H1 (cell line): ENCODE results near the gene EIF4E1B. TPM values are rescaled to one million over a fixed set of nuclear protein-coding genes. Genes with fewer than 3 reads are reported as not detected.
A peak's percentile ranks its signal among the peaks of the same experiment; 100 is the strongest.

ENCODE experiments used
- CTCF ChIA-PET: fragments of 300-600 bp; sonication (Branson Sonifier 250); formaldehyde crosslinking; loops from one replicate; lab custom pipeline; 2021; ENCODE audit not compliant: partially characterized antibody; lab: Charles Lee
- POLR2A ChIA-PET: fragments of 300-600 bp; sonication (Branson Sonifier 250); formaldehyde crosslinking; loops from one replicate; lab custom pipeline; 2021; ENCODE audit warnings: inconsistent platforms; ENCODE audit not compliant: partially characterized antibody; lab: Charles Lee
- DNase-seq, 2 experiments: peaks; one replicate each; pipeline versions ENCODE4 v3.0.0 to v3.0.0-alpha.2; 2010 to 2022; ENCODE audit warnings: low spot score in 2 of 2, low read depth in 1 of 2, mixed read lengths in 1 of 2
- FAIRE-seq: peaks from 2 replicates; lab custom pipeline; 2011; peaks lifted over from hg19 to GRCh38; lab: Jason Lieb, UNC
- H2AFZ ChIP-seq: 2 replicates; pipeline ENCODE4 v1.8.1; 2012; ENCODE audit warnings: low read length, inconsistent platforms
- H2AK5ac ChIP-seq: 2 replicates; pipeline ENCODE4 v1.6.1; 2013; ENCODE audit warnings: low read depth, low read length
- H2BK120ac ChIP-seq: replicated peaks from 2 replicates; pipeline ENCODE3; 2013; ENCODE audit warnings: low read depth, low read length, inconsistent platforms
- H2BK12ac ChIP-seq: 2 replicates; pipeline ENCODE4 v1.6.1; 2013; ENCODE audit warnings: low read depth, low read length
- H2BK15ac ChIP-seq: 2 replicates; pipeline ENCODE4 v1.6.1; 2013; ENCODE audit warnings: low read length
- H2BK20ac ChIP-seq: 2 replicates; pipeline ENCODE4 v1.6.1; 2013; ENCODE audit warnings: low read length
- H2BK5ac ChIP-seq: 2 replicates; pipeline ENCODE4 v1.6.1; 2013; ENCODE audit warnings: low read depth, low read length
- H3K14ac ChIP-seq: 2 replicates; pipeline ENCODE4 v1.6.1; 2013; ENCODE audit warnings: inconsistent platforms; ENCODE audit not compliant: insufficient read length
- H3K18ac ChIP-seq: 2 replicates; pipeline ENCODE4 v1.6.1; 2013; ENCODE audit warnings: low read length; ENCODE audit errors: extremely low read depth
- H3K23ac ChIP-seq: 2 replicates; pipeline ENCODE4 v1.6.1; 2013; ENCODE audit warnings: inconsistent platforms; ENCODE audit not compliant: insufficient read length
- H3K23me2 ChIP-seq: 2 replicates; pipeline ENCODE4 v1.6.1; 2013; ENCODE audit warnings: low read depth, low read length
- H3K27ac ChIP-seq: 2 replicates; pipeline ENCODE4 v1.6.1; 2011; ENCODE audit warnings: low read depth, low read length, inconsistent platforms
- H3K27me3 ChIP-seq, 4 experiments: replicated peaks in 1 of 4; 1 replicate in 1 of 4; 2 replicates in 3 of 4; pipeline versions ENCODE4 v1.6.1 to v1.8.1; 2011 to 2013; ENCODE audit warnings: low read length in 3 of 4, mild to moderate bottlenecking in 3 of 4, inconsistent platforms in 2 of 4, mixed read lengths in 2 of 4, moderate library complexity in 1 of 4; ENCODE audit not compliant: control insufficient read depth in 3 of 4, insufficient read depth in 3 of 4; ENCODE audit errors: extremely low read depth in 1 of 4
- H3K36me3 ChIP-seq, 4 experiments: 2 replicates each; pipeline versions ENCODE4 v1.6.1 to v1.8.1; 2011 to 2013; ENCODE audit warnings: mild to moderate bottlenecking in 4 of 4, low read length in 3 of 4, moderate library complexity in 2 of 4, control low read depth in 1 of 4, inconsistent platforms in 1 of 4; ENCODE audit not compliant: insufficient read depth in 4 of 4, control insufficient read depth in 2 of 4
- H3K4ac ChIP-seq: replicated peaks from 2 replicates; pipeline ENCODE3; 2013; ENCODE audit warnings: low read length, low read depth, mixed read lengths, inconsistent platforms; ENCODE audit not compliant: insufficient read length
- H3K4me1 ChIP-seq, 4 experiments: replicated peaks in 1 of 4; 1 replicate in 1 of 4; 2 replicates in 3 of 4; pipeline versions ENCODE4 v1.6.1 to v1.8.1; 2011 to 2013; ENCODE audit warnings: low read length in 3 of 4, inconsistent platforms in 2 of 4, mixed read lengths in 1 of 4; ENCODE audit not compliant: insufficient read depth in 4 of 4, control insufficient read depth in 3 of 4
- H3K4me2 ChIP-seq, 2 experiments: 2 replicates each; pipeline versions ENCODE4 v1.6.1 to v1.8.1; 2011 to 2013; ENCODE audit warnings: low read depth in 2 of 2, low read length in 2 of 2, control low read depth in 1 of 2, inconsistent platforms in 1 of 2, mild to moderate bottlenecking in 1 of 2; ENCODE audit not compliant: insufficient read depth in 1 of 2
- H3K4me3 ChIP-seq, 4 experiments: fragments of 200-600, 300-600 bp in 1 of 4; sonication (generic), shearing (Covaris generic), sonication (Bioruptor Twin) in 1 of 4; 2 replicates each; pipeline versions ENCODE4 v1.5.1 to v1.8.1; 2011 to 2016; ENCODE audit warnings: low read length in 4 of 4, low read depth in 3 of 4, control low read depth in 2 of 4, inconsistent platforms in 2 of 4, mild to moderate bottlenecking in 2 of 4, mixed read lengths in 1 of 4, moderate library complexity in 1 of 4; ENCODE audit not compliant: insufficient read depth in 2 of 4; ENCODE audit errors: extremely low read depth in 1 of 4
- H3K56ac ChIP-seq: replicated peaks from 2 replicates; pipeline ENCODE3; 2013; ENCODE audit warnings: low read depth, mild to moderate bottlenecking, mixed read lengths, low read length, inconsistent platforms; ENCODE audit not compliant: insufficient read length
- H3K79me1 ChIP-seq: 2 replicates; pipeline ENCODE4 v1.6.1; 2013; ENCODE audit warnings: low read depth, low read length, control low read depth
- H3K79me2 ChIP-seq, 2 experiments: 2 replicates each; pipeline versions ENCODE4 v1.6.1 to v1.8.1; 2012 to 2013; ENCODE audit warnings: low read length in 2 of 2, mild to moderate bottlenecking in 2 of 2, inconsistent platforms in 1 of 2; ENCODE audit not compliant: insufficient read depth in 2 of 2, control insufficient read depth in 1 of 2
- H3K9ac ChIP-seq, 4 experiments: replicated peaks in 1 of 4; 1 replicate in 1 of 4; 2 replicates in 3 of 4; pipeline versions ENCODE4 v1.6.1 to v1.8.1; 2011 to 2013; ENCODE audit warnings: low read depth in 3 of 4, low read length in 3 of 4, control low read depth in 2 of 4, mild to moderate bottlenecking in 2 of 4, moderate library complexity in 2 of 4, inconsistent platforms in 1 of 4; ENCODE audit errors: extremely low read depth in 1 of 4
- H3K9me3 ChIP-seq, 2 experiments: 2 replicates each; pipeline versions ENCODE4 v1.6.1 to v1.8.1; 2012 to 2013; ENCODE audit warnings: mild to moderate bottlenecking in 2 of 2, moderate library complexity in 2 of 2, control low read depth in 1 of 2, inconsistent platforms in 1 of 2, low read depth in 1 of 2, low read length in 1 of 2, mixed read lengths in 1 of 2; ENCODE audit not compliant: insufficient read depth in 2 of 2
- H4K20me1 ChIP-seq, 2 experiments: replicated peaks in 1 of 2; 2 replicates each; pipeline versions ENCODE3 to v1.8.1; 2011 to 2013; ENCODE audit warnings: inconsistent platforms in 2 of 2, low read length in 2 of 2, mild to moderate bottlenecking in 1 of 2; ENCODE audit not compliant: insufficient read depth in 2 of 2, control insufficient read depth in 1 of 2
- H4K5ac ChIP-seq: 2 replicates; pipeline ENCODE4 v1.6.1; 2013; ENCODE audit warnings: low read length, low read depth, mixed read lengths, inconsistent platforms; ENCODE audit not compliant: insufficient read length
- H4K8ac ChIP-seq: 2 replicates; pipeline ENCODE4 v1.8.0; 2013; ENCODE audit warnings: mild to moderate bottlenecking, moderate library complexity, low read length, inconsistent platforms; ENCODE audit not compliant: insufficient read depth; ENCODE audit errors: extremely low read depth
- H4K91ac ChIP-seq: replicated peaks from 2 replicates; pipeline ENCODE3; 2013; ENCODE audit warnings: low read length, mixed read lengths, inconsistent platforms; ENCODE audit not compliant: insufficient read length
- CREB1 ChIP-seq: IDR thresholded peaks from 2 replicates; pipeline ENCODE4 v1.6.1; 2012; ENCODE audit warnings: inconsistent platforms
- WGBS, 2 experiments: shearing (Covaris generic) in 1 of 2; methylation state at CpG; one replicate each; pipeline versions ENCODE4 v1.1.6 to v1.1.7; 2013 to 2015; ENCODE audit warnings: low lambda C conversion rate in 2 of 2, mixed read lengths in 2 of 2, inconsistent platforms in 1 of 2, low coverage in 1 of 2, missing lambda C conversion rate in 1 of 2; ENCODE audit not compliant: insufficient replicate concordance in 2 of 2, insufficient coverage in 1 of 2, insufficient read length in 1 of 2; ENCODE audit errors: extremely low coverage in 1 of 2, missing lambda C conversion rate in 1 of 2; 5-methylcytosine and 5-hydroxymethylcytosine counted together
- polyA plus RNA-seq, 7 experiments: library from polyadenylated mRNA; depleted of rRNA in 3 of 7; stranded (reverse) in 5 of 7; unstranded in 2 of 7; fragments of >200 nt in 5 of 7; fragments of 200-250 nt in 2 of 7; gene quantifications; 1 replicate in 5 of 7; 2 replicates in 1 of 7; 4 replicates in 1 of 7; pipeline versions ENCODE4 v1.2.1 to v1.2.3, GENCODE V29; 2011 to 2013; ENCODE audit warnings: missing spikeins in 2 of 7, mixed read lengths in 2 of 7
- total RNA-seq: library from RNA; stranded (reverse); fragmentation: NEBNext Ultra II Directional; extraction: Animal tissue kit (Norgen Biotek cat#: 25700); gene quantifications from 2 replicates; pipeline ENCODE4 v1.2.1, GENCODE V29; 2021
- TF ChIP-seq, protein P1 (sequence below): IDR thresholded peaks from 2 replicates; pipeline ENCODE4 v1.6.1; 2012; ENCODE audit warnings: inconsistent platforms

EIF4E1B gene
- total and polyA plus RNA-seq, 2 of the 8 experiments (the other 6 are each of a cell fraction or from before 2014, with no cell fraction given), result 0.97 to 1.3 TPM

DNA sequence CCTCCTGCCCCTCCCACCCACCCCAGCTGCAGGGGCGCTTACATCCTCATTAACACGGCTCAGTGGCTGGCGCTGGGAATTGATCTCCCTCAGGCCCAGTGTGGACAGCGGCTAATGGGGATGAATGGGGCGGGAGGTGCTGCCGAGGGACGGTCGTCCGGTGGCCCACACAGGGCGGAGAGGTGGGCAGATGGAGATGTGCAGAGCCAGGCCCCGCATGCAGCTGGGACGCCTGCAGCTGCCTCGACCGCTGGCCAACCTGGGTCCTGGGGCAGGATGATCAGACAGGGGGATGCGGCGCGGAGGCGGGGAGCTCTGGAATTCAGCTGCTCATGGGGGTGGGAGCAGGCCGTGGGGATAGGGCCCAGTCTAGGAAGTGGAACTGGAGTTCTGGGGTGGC, 34.4 kb downstream of the EIF4E1B start:
- Histone ChIP-seq H3K79me2 (no peaks in the 10 kb centered on the region), H4K5ac (no peak overlapping the region), H3K14ac (no peak overlapping the region), H2BK15ac (no peak overlapping the region; the same call in 1 of the 2 replicates), H3K9ac (no peak overlapping the region), H4K20me1 (no peaks in the 10 kb centered on the region), H3K4me3 (no peak overlapping the region), H2AFZ (no peak overlapping the region), H3K27me3 (no peaks in the 10 kb centered on the region), H3K23ac (no peak overlapping the region), H2BK12ac (peak overlapping the region; percentile 68; the same call in 1 of the 2 replicates), H3K36me3 (no peaks in the 10 kb centered on the region), H4K8ac (peak overlapping the region; percentile 19), H2BK20ac (peak overlapping the region; percentile 73; the same call in 1 of the 2 replicates), H3K4me1 (peaks cover 0 to 12% (median 8%) of the 10 kb centered on the region in 4 experiments; a peak in 6 of 7 replicates), H3K56ac (no peak overlapping the region), H3K9me3 (no peaks in the 10 kb centered on the region), H2AK5ac (no peak overlapping the region), H2BK5ac (no peak overlapping the region; the same call in 1 of the 2 replicates), H3K4me2 (no peak overlapping the region; a peak in 1 of 4 replicates), H3K79me1 (no peaks in the 10 kb centered on the region), H2BK120ac (no peak overlapping the region), H3K23me2 (no peaks in the 10 kb centered on the region; the same call in 1 of the 2 replicates), H4K91ac (no peak overlapping the region), H3K18ac (peak overlapping the region; percentile 60; the same call in 1 of the 2 replicates), H3K4ac (no peak overlapping the region), H3K27ac (no peak overlapping the region)
- CTCF ChIA-PET, result interaction anchor here (0.6 to 35.1 kb wide), 15 partner anchors 17 to 659 kb away, joined by 3 to 859 read pairs (median 3); partner anchors contain the start of gene TSPAN17
- TF ChIP-seq, protein P1, sequence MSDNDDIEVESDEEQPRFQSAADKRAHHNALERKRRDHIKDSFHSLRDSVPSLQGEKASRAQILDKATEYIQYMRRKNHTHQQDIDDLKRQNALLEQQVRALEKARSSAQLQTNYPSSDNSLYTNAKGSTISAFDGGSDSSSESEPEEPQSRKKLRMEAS, result 0 out of 2 replicates have a peak, but pooled peaks have one; percentile 2
- TF ChIP-seq CREB1, result no peak
- POLR2A ChIA-PET, result interaction anchor here (1.7 kb wide), 1 partner anchor 23 kb away, joined by 5 read pairs; no protein-coding TSS in a partner anchor
- 79% methylated on average over 17 of the region's 19 CpGs; no CpG with 5 or more reads in 1 of the 2 experiments for WGBS, 2 experiments
- FAIRE-seq (no peak), DNase-seq (no peak)
